ENCODE data around the gene CASZ1.

DNA sequence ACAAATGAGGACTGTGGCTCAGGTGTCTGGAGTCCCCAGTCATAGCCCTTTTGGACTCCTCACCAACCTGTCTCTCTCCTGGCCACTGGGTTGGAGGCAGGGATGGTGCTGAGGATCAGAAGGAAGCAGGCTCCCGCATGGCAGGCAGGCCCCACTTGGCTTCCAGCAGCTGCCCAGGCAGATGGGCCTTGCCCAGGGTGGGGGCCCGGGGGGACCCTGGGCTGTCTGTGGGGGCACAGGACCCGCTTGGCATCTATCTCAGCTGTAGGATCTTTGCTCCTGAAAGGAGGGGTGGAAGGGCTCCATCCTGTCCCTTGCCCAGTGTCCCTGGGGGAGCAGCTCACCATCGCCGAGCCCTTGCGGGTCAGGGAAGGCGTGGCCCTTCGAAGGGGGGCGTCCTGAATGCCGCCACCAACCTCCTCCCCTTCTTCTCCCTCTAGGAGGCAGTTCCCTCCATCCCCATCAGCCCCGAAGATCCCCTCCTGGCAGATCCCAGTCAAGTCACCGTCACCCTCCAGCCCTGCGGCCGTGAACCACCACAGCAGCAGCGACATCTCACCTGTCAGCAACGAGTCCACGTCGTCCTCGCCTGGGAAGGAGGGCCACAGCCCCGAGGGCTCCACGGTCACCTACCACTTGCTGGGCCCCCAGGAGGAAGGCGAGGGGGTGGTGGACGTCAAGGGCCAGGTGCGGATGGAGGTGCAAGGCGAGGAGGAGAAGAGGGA, 167.2 kb downstream of the CASZ1 start:
- TF ChIP-seq, protein P1, sequence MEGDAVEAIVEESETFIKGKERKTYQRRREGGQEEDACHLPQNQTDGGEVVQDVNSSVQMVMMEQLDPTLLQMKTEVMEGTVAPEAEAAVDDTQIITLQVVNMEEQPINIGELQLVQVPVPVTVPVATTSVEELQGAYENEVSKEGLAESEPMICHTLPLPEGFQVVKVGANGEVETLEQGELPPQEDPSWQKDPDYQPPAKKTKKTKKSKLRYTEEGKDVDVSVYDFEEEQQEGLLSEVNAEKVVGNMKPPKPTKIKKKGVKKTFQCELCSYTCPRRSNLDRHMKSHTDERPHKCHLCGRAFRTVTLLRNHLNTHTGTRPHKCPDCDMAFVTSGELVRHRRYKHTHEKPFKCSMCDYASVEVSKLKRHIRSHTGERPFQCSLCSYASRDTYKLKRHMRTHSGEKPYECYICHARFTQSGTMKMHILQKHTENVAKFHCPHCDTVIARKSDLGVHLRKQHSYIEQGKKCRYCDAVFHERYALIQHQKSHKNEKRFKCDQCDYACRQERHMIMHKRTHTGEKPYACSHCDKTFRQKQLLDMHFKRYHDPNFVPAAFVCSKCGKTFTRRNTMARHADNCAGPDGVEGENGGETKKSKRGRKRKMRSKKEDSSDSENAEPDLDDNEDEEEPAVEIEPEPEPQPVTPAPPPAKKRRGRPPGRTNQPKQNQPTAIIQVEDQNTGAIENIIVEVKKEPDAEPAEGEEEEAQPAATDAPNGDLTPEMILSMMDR (IDR thresholded peaks at IDR 0.05; ENCODE audit: insufficient read depth, low read length, poor library complexity, severe bottlenecking): no peak
- no peak for TF ChIP-seq EZH2phosphoT487 (conservative IDR thresholded peaks at IDR 0.05; ENCODE audit: low read length)
